Peyer's patch (tissue), 4 donors: Measurements from ENCODE around the gene PM20D1. TPM values are rescaled to one million over a fixed set of nuclear protein-coding genes. Genes with fewer than 3 reads are reported as not detected.
"Not testable (repeated sequence)": the region's sequence is repeated elsewhere in the genome, so short reads cannot be mapped to it uniquely, and the experiment has no call there.

Source experiments
- DNase-seq, 3 donors: peaks; one replicate each; pipeline ENCODE4 v3.0.0-alpha.2; 2017 to 2019
- H3K27ac ChIP-seq, 4 donors: fragments of 200-600 bp; sonication (generic); one replicate each; pipeline ENCODE4 v1.5.1; 2016 to 2019
- H3K27me3 ChIP-seq, 2 donors: fragments of 200-600 bp; sonication (generic); one replicate each; pipeline ENCODE4 v1.5.1; 2019
- H3K36me3 ChIP-seq, 3 donors: fragments of 200-600 bp; sonication (generic); one replicate each; pipeline ENCODE4 v1.5.1; 2016 to 2019
- H3K4me1 ChIP-seq, 4 donors: fragments of 200-600 bp; sonication (generic); one replicate each; pipeline ENCODE4 v1.5.1; 2016 to 2019
- H3K4me3 ChIP-seq, 4 donors: fragments of 200-600 bp; sonication (generic); 1 replicate in 3 of 4; 2 replicates in 1 of 4; pipeline ENCODE4 v1.5.1; 2016 to 2019; ENCODE audit warnings: mild to moderate bottlenecking in 1 of 4
- H3K9me3 ChIP-seq, 4 donors: fragments of 200-600 bp; sonication (generic); one replicate each; pipeline ENCODE4 v1.5.1; 2016 to 2019; ENCODE audit warnings: mild to moderate bottlenecking in 1 of 4
- POLR2A ChIP-seq, 2 donors: fragments of 450-650 bp; IDR thresholded peaks; one replicate each; pipeline ENCODE4 v1.5.1; 2017; ENCODE audit warnings: antibody characterized with exemption in 2 of 2, mild to moderate bottlenecking in 2 of 2, moderate library complexity in 2 of 2
- total RNA-seq, 4 donors: library from RNA; depleted of rRNA; stranded (reverse); fragments of >200 nt; gene quantifications; one replicate each; pipeline ENCODE4 v1.1.0, GENCODE V29; 2016
- TF ChIP-seq, protein P1 (sequence below), 6 experiments: fragments of 450-650 bp in 4 of 6; fragments of 200-600 bp in 2 of 6; sonication (generic) in 1 of 6; IDR thresholded peaks; one replicate each; pipeline ENCODE4 v1.5.1; 2017 to 2019; ENCODE audit warnings: antibody characterized with exemption in 6 of 6, mild to moderate bottlenecking in 3 of 6, moderate library complexity in 1 of 6

The PM20D1 gene, protein sequence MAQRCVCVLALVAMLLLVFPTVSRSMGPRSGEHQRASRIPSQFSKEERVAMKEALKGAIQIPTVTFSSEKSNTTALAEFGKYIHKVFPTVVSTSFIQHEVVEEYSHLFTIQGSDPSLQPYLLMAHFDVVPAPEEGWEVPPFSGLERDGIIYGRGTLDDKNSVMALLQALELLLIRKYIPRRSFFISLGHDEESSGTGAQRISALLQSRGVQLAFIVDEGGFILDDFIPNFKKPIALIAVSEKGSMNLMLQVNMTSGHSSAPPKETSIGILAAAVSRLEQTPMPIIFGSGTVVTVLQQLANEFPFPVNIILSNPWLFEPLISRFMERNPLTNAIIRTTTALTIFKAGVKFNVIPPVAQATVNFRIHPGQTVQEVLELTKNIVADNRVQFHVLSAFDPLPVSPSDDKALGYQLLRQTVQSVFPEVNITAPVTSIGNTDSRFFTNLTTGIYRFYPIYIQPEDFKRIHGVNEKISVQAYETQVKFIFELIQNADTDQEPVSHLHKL
- total RNA-seq = not detected

DNA sequence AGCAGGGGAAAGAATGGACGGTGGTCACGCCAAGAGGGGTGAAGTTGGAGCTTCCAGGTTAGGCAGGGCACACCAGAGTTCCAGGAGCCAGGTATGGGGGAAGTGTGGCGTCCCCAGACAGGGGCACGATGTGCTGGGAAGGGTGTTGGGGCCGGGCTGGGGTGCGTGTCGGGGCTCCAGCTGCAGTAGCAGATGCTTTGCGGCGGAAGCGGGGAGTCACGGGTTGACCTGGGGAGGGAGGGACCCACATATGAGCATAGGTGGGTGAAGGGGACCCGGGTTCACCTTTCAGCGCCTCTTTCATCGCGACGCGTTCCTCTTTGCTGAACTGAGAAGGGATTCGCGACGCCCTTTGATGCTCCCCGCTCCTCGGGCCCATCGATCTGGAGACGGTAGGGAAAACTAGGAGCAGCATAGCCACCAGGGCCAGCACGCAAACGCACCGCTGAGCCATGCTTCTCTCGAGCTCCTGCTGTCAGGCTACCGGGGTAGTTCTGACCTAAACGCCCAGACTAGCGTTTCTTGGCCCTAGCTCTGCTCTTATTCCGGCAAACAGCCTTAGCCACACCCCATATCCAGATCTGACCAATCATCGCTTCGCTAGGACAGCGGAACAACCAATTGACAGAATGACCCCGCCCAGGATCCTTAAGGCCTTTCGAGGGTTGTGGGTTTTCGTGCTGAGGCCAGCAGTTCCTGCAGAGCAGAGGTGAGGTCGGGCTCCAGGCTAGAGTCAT lies at the start of gene PM20D1:
PM20D1 (minus strand) TSS at position 514 of the 737 bp plus-strand sequence; CDS start at position 454, 60 bp downstream.
- no peaks in the 10 kb centered on the region for H3K4me1 ChIP-seq
- peak within 1 kb of the TSS in 2 of 4 donors; percentile 38 to 82 for H3K27ac ChIP-seq
- no peaks in the 10 kb centered on the region for H3K27me3 ChIP-seq
- peak in 1 of 2 donors; percentile 21 for TF ChIP-seq POLR2A (IDR thresholded peaks at IDR 0.05)
- TF ChIP-seq, protein P1, sequence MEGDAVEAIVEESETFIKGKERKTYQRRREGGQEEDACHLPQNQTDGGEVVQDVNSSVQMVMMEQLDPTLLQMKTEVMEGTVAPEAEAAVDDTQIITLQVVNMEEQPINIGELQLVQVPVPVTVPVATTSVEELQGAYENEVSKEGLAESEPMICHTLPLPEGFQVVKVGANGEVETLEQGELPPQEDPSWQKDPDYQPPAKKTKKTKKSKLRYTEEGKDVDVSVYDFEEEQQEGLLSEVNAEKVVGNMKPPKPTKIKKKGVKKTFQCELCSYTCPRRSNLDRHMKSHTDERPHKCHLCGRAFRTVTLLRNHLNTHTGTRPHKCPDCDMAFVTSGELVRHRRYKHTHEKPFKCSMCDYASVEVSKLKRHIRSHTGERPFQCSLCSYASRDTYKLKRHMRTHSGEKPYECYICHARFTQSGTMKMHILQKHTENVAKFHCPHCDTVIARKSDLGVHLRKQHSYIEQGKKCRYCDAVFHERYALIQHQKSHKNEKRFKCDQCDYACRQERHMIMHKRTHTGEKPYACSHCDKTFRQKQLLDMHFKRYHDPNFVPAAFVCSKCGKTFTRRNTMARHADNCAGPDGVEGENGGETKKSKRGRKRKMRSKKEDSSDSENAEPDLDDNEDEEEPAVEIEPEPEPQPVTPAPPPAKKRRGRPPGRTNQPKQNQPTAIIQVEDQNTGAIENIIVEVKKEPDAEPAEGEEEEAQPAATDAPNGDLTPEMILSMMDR (IDR thresholded peaks at IDR 0.05) = no peak
- no peaks in the 10 kb centered on the region for H3K9me3 ChIP-seq
- H3K4me3 ChIP-seq = peak within 1 kb of the TSS; percentile 6 to 49 (median 28)
- DNase-seq = peak; percentile 52 to 93 (median 90)
- H3K36me3 ChIP-seq = no peaks in the 10 kb centered on the region

DNA sequence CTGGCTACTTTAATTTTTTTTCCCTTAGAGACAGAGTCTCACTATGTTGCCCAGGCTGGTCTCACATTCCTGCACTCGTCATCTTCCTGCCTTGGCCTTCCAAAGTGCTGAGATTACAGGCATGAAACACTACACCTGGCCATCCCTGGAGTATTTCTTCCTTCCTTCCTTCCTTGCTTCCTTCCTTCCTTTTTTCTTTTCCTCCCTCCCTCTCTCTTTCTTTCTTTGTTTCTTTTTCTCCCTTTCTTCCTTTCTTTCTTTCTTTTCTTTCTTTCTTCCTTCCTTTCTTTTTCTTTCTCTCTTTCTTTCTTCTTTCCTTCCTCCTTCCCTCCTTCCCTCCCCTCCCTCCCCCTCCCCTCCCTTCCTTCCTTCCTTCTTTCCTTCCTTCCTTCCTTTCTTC lies 46.4 kb upstream of the PM20D1 start:
- H3K27me3 ChIP-seq = no peaks in the 10 kb centered on the region
- DNase-seq = no peak

DNA sequence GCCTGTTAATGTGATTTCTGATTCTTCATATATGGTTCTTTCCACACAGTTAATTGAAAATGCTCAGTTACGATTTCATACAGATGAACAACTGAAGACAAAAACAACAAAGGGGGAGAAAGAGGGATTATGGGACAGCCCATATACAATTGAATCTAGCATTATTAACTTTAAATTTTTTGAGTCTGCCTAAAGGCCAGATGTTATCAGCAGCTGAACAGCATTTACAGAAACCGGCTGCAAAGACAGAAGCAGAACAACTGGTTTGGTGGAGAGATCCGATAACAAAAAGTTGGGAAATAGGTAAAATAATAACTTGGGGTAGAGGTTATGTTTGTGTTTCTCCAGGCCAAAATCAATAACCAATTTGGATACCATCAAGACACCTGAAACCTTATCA lies 44.2 kb upstream of the PM20D1 start:
- DNase-seq, H3K27ac ChIP-seq, H3K9me3 ChIP-seq, H3K27me3 ChIP-seq, H3K4me1 ChIP-seq, H3K4me3 ChIP-seq, H3K36me3 ChIP-seq: not testable (repeated sequence)

More for the DNA sequence above, 46.4 kb upstream of the PM20D1 start:
- no peaks in the 10 kb centered on the region for H3K36me3 ChIP-seq
- no peaks in the 10 kb centered on the region for H3K4me1 ChIP-seq
- TF ChIP-seq POLR2A (IDR thresholded peaks at IDR 0.05) = no peak
- TF ChIP-seq, protein P1 (IDR thresholded peaks at IDR 0.05) = no peak
- no peaks in the 10 kb centered on the region for H3K9me3 ChIP-seq
- no peak overlapping the region for H3K27ac ChIP-seq
- no peak overlapping the region for H3K4me3 ChIP-seq

DNA sequence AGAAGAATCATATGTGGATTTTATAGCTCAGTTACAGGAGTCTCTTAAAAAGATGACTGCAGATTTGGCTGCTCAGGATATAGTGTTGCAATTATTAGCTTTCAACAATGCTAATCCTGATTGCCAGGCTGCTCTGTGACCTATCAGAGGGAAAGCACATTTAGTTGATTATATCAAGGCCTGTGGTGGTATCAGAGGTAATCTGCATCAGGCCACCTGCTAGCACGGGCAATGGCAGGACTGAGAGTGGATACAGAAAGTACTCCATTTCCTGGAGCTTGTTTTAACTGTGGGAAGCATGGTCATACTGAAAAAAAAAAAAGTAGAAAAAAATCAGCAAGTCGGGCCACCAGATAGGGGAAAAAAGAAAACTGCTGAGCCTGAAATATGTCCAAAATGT lies 42.2 kb upstream of the PM20D1 start:
- H3K9me3 ChIP-seq, H3K4me3 ChIP-seq, H3K36me3 ChIP-seq, H3K4me1 ChIP-seq, DNase-seq, H3K27me3 ChIP-seq, H3K27ac ChIP-seq: not testable (repeated sequence)

DNA sequence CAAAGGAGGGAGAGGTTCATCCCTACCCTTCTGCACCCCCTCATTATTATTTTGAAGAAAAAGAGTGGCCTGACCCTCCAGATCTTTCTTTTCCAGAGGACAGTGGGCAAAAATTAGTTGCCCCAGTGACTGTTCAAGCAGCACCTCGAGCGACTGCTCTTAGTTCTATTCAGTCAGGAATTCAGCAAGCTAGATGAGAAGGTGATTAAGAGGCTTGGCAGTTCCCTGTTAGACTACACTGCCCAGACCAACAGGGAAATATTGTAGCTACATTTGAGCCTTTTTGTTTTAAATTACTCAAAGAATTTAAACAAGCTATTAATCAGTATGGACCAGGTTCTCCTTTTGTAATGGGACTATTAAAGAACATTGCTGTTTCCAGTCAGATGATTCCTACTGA lies 41.5 kb upstream of the PM20D1 start:
- DNase-seq, H3K4me3 ChIP-seq, H3K27ac ChIP-seq, H3K36me3 ChIP-seq, H3K27me3 ChIP-seq, H3K9me3 ChIP-seq, H3K4me1 ChIP-seq: not testable (repeated sequence)

DNA sequence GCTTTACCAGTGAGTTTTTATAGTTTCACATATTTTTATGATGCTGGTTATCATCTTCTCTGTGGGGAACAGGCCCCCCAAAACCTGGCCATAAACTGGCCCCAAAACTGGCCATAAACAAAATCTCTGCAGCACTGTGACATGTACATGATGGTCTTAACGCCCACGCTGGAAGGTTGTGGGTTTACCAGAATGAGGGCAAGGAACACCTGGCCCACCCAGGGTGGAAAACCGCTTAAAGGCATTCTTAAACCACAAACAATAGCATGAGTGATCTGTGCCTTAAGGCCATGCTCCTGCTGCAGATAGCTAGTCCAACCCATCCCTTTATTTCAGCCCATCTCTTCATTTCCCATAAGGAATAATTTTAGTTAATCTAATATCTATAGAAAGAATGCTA lies 40.7 kb upstream of the PM20D1 start:
- not testable (repeated sequence) for DNase-seq, H3K27ac ChIP-seq, H3K36me3 ChIP-seq, H3K27me3 ChIP-seq, H3K4me3 ChIP-seq, H3K9me3 ChIP-seq, H3K4me1 ChIP-seq

DNA sequence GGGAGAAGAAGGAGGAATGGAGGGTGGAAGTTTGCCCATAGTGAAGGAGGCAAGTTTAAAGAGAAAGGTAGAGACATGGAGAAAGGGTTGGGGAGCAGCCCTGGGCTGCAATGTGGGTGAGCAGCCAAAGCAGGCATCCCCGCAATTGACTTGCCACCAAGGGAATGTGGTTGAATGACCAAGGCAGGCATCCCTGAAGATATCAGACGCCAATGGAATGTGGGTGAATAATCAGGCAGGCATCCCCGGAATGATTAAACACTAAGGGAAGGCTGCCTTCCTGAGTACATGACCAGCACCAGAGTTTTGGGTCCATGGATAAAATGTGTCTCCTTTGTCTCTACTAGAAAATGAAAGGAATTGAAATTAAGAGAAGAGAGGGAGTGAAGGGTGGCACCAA lies 39.8 kb upstream of the PM20D1 start:
- not testable (repeated sequence) for H3K27ac ChIP-seq, H3K4me3 ChIP-seq, H3K27me3 ChIP-seq, H3K9me3 ChIP-seq, DNase-seq, H3K4me1 ChIP-seq, H3K36me3 ChIP-seq

DNA sequence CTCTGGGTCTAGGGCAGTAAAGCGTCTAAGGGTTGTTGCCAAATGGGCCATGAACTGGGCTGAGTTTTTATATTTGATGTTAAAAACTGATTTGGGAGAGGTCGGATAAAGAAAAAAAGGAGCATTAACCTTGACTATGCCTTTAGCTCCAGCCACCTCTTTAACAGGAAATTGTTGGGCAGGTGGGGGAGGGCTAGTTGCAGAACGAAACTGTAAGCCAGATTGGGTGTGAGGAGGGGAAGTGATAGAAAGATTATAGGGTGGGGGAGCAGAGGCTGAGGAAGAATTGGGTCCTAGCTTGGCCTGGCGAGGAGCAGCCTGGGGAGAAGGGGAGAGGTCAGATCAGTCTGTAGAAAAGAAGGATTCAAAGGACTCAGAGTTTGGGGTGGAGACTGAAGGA lies 39.1 kb upstream of the PM20D1 start:
- H3K36me3 ChIP-seq, H3K4me1 ChIP-seq, H3K27ac ChIP-seq, DNase-seq, H3K27me3 ChIP-seq, H3K4me3 ChIP-seq, H3K9me3 ChIP-seq: not testable (repeated sequence)
